Stimulated activated naive CD4-positive, alpha-beta T cell (primary cell): ENCODE data around the gene XXYLT1.
A peak's percentile ranks its signal among the peaks of the same experiment; 100 is the strongest.
"Not testable (repeated sequence)": the region's sequence is repeated elsewhere in the genome, so short reads cannot be mapped to it uniquely, and the experiment has no call there.

Source experiments
- DNase-seq, 6 experiments: peaks; one replicate each; lab custom pipeline; 2025; lab: John Stamatoyannopoulos, UW

The XXYLT1 gene

GRCh38 chr3:195250473-195251251 is 20.3 kb downstream of the XXYLT1 start:
- peak in 1 of 6 experiments; percentile 5 for DNase-seq

- DNase-seq, result no peak
Measured at GRCh38 chr3:195249858-195250464, 21.0 kb downstream of the XXYLT1 start.

DNA sequence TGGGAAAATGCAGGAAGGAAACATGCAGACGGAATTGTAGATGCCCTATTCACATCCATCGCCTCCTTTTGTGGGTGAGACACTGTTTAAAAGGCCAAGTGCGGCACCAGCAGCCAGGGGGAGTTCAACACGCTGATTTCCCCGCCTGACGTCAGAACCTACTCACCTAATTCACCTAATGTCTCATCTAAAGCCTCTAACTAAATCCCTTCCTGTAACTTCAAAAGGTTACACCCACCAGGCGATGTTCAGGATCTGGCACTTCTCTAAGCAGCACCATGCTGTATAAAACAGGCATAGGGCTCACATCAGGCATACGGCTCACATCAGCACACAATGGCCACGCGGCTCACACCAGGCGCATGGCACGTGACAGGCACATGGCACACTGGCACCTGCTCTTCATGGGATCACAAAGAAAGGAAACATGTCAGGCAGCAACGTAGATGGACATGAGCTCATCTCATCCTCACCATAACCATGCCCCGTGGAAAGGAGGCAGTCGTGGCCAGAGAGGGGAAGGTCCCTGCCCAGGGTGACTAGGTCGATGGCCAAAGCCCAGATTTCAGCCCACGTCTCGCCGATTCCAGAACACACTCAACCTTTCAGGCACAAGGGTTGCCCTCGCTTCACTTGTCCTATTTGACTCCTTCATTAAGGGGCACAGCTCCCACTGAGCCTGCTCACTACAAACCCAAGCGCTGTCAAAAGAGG is 21.7 kb downstream of the XXYLT1 start:
- DNase-seq, result no peak

GRCh38 chr3:195248281-195248680 is 22.7 kb downstream of the XXYLT1 start:
- DNase-seq, result no peak

DNA sequence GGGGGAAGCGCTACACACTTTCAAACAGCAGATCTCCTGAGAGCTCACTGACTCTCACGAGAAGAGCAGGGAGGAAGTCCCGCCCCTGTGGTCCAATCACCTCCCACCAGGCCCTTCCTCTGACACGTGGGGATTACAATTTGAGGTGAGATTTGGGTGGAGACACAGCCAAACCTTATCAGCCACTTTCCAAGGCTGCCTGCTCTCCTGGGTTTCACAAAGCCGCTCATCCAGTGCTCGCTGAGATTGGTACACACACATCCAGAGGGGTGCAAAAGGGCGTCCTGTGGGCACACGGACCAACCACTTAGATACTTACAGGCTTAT is 23.1 kb downstream of the XXYLT1 start:
- no peak for DNase-seq

- no peak for DNase-seq
Measured at GRCh38 chr3:195247086-195247862, 23.7 kb downstream of the XXYLT1 start.

DNA sequence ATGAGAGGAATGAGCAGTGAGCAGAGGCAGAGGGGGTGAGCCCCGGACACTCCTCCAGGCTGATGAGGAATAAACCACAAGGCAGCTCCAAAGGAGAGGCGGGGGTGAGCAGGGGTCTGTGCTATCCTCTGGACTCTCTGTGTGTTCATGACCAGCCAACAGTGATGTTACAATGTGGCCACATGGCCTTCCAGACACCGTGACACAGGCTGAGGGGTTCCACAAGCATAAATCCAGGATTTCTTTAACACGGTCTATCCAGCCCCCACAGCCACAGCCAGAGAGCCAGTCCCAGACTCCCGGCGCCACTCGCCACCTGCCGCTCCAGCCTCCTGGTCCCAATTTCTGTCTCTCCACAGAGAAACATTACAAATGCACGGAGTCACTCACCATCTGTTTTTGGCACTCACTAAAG is 24.4 kb downstream of the XXYLT1 start:
- DNase-seq, result no peak

GRCh38 chr3:195245531-195245951 is 25.4 kb downstream of the XXYLT1 start:
- DNase-seq, result no peak

DNA sequence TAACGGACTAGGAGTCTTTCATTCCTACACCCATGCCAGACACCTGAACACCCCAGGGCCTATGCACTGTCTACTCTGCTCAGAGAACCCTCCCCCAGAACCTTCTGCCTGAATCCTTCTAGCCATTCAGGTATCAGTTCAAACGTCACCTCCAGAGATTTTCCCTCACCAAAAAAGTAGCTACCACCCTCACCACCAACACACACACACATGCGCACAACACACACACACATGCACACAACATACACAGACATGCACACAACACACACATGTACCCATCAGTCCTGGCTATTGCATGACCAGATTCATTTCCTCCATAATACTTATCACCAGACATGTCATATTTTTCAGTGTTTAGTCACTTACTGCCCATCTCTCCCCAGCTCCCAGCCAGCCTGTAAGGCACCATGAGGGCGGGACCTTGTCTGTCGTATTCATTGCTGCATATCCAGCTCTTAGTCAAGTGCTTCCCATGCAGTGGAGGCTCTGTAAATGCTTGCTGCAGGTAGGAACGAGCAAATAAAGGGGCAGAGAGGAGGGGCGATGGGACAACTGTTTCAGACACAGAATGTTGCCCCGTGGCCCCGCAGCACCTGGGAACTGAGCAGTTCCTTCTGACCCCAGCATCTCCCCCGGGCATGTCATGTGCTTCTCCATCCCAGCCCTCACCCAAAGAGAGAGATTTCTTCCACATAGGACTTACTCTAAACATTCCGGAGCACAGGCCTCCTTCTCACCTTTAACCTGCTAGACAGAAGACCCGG is 29.2 kb downstream of the XXYLT1 start:
- no peak for DNase-seq

DNA sequence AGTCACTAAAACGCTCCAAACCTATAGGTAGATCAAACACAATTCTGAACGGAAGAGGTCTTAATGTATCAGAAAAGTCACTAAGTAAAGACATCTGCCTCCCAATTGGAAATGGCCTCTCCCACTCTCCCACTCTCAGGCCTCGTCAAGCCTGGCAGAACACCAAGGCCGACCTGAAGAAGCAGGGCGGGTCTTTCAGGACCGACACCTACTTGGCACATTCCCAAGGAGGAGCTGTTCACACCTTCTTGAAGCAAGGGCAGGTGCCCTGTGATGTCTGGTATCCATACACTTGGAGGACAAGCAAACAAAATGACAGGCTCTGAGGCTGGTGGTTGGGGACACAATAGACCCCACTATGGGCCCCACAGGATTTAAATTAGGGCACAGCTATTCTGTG is 30.0 kb downstream of the XXYLT1 start:
- DNase-seq, result no peak

- no peak for DNase-seq
Measured at GRCh38 chr3:195240171-195240701, 30.7 kb downstream of the XXYLT1 start.

- DNase-seq, result no peak
Measured at GRCh38 chr3:195239121-195239520, 31.8 kb downstream of the XXYLT1 start.

DNA sequence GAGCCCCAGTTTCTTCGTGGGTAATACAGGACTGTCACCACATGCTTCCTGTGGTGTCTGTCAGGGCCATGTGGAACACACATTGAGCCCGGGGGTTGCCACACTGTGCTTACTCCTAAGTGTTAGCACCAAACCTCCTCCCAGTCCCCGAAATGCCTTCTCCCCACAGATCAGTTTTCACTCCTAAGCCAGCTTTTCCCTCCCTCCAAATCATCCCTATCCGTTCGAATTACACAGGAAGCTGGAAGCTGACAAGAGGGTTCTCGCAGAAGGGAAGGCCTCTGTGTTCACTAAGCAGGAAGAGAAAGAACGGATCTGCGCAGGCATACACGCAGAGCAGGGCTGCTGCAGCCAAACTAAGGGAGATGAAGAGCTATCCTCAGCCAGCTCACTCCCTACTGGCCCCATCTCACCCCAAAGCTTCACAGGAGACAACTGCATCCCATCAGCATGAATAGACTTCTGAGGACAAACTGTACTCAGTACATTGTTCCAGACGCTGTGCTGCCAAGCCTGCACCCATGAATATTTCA is 32.3 kb downstream of the XXYLT1 start:
- DNase-seq, result no peak

- DNase-seq, result no peak
Measured at GRCh38 chr3:195238081-195238571, 32.8 kb downstream of the XXYLT1 start.

DNA sequence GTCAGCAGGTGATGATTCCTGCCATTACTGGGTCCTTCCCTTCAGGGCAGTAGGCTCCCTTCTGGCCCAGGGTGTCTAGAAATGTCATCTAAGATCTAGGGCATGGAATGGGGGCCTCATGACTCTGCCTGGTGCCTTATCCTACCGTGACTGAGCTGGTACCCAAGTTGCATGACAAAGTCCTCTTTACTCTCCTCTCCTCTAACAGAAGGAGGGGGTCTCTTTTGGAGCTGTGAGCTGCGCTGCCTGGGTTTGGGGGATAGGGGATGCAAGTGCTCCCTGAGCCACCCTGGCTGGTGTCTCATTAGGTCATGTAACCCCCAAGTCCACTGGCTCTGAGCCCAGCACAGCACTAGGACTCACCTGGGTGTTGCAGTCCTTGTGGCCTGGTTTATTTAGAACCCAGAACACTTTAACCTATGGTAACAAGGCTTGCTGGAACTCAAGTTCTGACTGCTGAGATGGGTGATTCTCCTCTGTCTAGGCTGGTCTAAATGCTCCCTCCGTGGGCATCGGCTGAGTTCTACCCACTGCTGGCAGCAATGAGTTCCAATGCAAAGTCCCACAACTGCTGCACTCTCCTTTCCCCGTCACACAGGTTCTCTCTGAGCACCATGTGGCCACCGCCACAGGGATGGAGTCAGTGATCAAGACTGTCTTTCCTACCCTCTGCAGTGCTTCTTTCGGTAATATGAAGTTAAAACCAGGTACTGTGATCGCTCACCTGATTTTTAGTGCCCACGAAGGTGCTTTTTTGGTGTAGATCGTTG is 34.0 kb downstream of the XXYLT1 start:
- no peak for DNase-seq

- no peak for DNase-seq
Measured at GRCh38 chr3:195236076-195236798, 34.7 kb downstream of the XXYLT1 start.

- no peak for DNase-seq
Measured at GRCh38 chr3:195230244-195230643, 40.7 kb downstream of the XXYLT1 start.

- DNase-seq, result not testable (repeated sequence)
Measured at GRCh38 chr3:195228886-195229285, 42.1 kb downstream of the XXYLT1 start.

DNA sequence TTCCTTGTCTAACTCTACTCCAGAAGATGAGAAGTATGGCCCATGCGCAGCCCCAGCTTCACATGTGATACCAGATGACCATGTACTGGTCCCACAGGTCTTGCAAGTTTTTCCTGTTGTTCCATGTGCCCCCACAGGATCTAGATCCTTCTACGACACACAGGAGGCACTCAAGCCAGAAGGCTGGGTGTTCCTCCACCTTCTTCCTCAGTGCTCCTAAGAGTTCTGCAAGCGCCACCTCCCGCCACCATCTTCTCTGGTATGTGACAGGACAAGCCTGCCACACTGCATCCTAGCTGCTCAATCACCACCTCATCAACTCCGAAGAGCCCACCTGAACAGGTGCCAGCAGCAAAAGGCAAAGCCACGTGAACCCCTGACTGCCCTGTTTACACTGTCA is 43.1 kb downstream of the XXYLT1 start:
- no peak for DNase-seq
